ENCODE data around the gene BRAT1.

- TF ChIP-seq CTCF (IDR thresholded peaks at IDR 0.05; ENCODE audit: poor library complexity, severe bottlenecking), result no peak
- no peak for TF ChIP-seq REST (IDR thresholded peaks at IDR 0.05; ENCODE audit: borderline replicate concordance)
- TF ChIP-seq TAF1 (IDR thresholded peaks at IDR 0.05; ENCODE audit: low read depth), result no peak
- no peak for TF ChIP-seq POLR2AphosphoS5 (IDR thresholded peaks at IDR 0.05)
- TF ChIP-seq EZH2 (IDR thresholded peaks at IDR 0.05; ENCODE audit: borderline replicate concordance, insufficient read depth, low read length, poor library complexity, severe bottlenecking), result no peak
- TF ChIP-seq EP300 (conservative IDR thresholded peaks at IDR 0.05; ENCODE audit: poor library complexity, severe bottlenecking), result no peak
Measured at GRCh38 chr7:2498708-2499107, 56.6 kb downstream of the BRAT1 start.
